HCT116 (cell line): ENCODE results near the gene ZNHIT1. TPM values are rescaled to one million over a fixed set of nuclear protein-coding genes. Genes with fewer than 3 reads are reported as not detected.

ENCODE experiments used
- ATAC-seq: fragments of 200-7000 bp; cut with Tn5 transposase; 2 replicates; pipeline ENCODE4 v1.9.1; 2020; ENCODE audit warnings: mild to moderate bottlenecking, moderate library complexity
- BruUV-seq: library from RNA; stranded (reverse); fragments of 400-500 nt; replicated peaks from 2 replicates; lab custom pipeline; 2021; lab: Mats Ljungman, UMichigan
- CTCF ChIA-PET: fragments of 300-600 bp; sonication (Branson Sonifier 250); formaldehyde crosslinking; loops from one replicate; lab custom pipeline; 2021; ENCODE audit warnings: antibody characterized with exemption; lab: Charles Lee
- POLR2A ChIA-PET: fragments of 300-600, 350-600 bp; sonication (Branson Sonifier 250); formaldehyde crosslinking; loops from one replicate; lab custom pipeline; 2021; ENCODE audit warnings: antibody characterized with exemption; lab: Charles Lee
- RAD21 ChIA-PET, 2 experiments: fragments of 300-600 bp; sonication (Branson Sonifier 250); formaldehyde crosslinking; loops; one replicate each; lab custom pipeline; 2023; ENCODE audit warnings: low total read pairs in 2 of 2; ENCODE audit not compliant: uncharacterized antibody in 2 of 2, unreplicated experiment in 2 of 2, low non-redundant PET in 1 of 2; lab: Charles Lee
- DNase-seq: peaks from one replicate; pipeline ENCODE4 v3.0.0-alpha.2; 2010; ENCODE audit warnings: low read depth, low spot score
- H2AFZ ChIP-seq: fragments of 200-600 bp; shearing (Covaris generic), sonication (generic); 2 replicates; pipeline ENCODE4 v1.6.1; 2017; ENCODE audit warnings: low read depth, mixed run types, mixed read lengths, antibody characterized with exemption, low read length; ENCODE audit not compliant: poor library complexity, severe bottlenecking
- H3K27ac ChIP-seq: 2 replicates; pipeline ENCODE4 v1.5.1; 2012; ENCODE audit warnings: low read depth, low read length
- H3K27me3 ChIP-seq: fragments of 200-600 bp; sonication (generic); 2 replicates; pipeline ENCODE4 v1.6.1; 2016; ENCODE audit warnings: mixed run types, low read length, mixed read lengths; ENCODE audit not compliant: insufficient read depth
- H3K36me3 ChIP-seq, 2 experiments: fragments of 200-500 bp in 1 of 2; fragments of 200-600 bp in 1 of 2; sonication (Bioruptor generic) in 1 of 2; sonication (generic) in 1 of 2; 2 replicates each; pipeline versions ENCODE4 v1.5.1 to v1.6.1; 2014 to 2016; ENCODE audit warnings: low read length in 2 of 2, inconsistent platforms in 1 of 2, mixed read lengths in 1 of 2, mixed run types in 1 of 2; ENCODE audit not compliant: insufficient read depth in 2 of 2, control insufficient read depth in 1 of 2
- H3K4me1 ChIP-seq, 2 experiments: fragments of 200-600 bp in 1 of 2; sonication (generic) in 1 of 2; 2 replicates each; pipeline versions ENCODE4 v1.5.1 to v1.6.1; 2012 to 2017; ENCODE audit warnings: low read length in 2 of 2, inconsistent platforms in 1 of 2, mild to moderate bottlenecking in 1 of 2, mixed read lengths in 1 of 2, mixed run types in 1 of 2, moderate library complexity in 1 of 2; ENCODE audit not compliant: insufficient read depth in 2 of 2, control insufficient read depth in 1 of 2
- H3K4me2 ChIP-seq: fragments of 200-600 bp; sonication (generic); 2 replicates; pipeline ENCODE4 v1.6.1; 2017; ENCODE audit warnings: mixed run types, low read length, mixed read lengths
- H3K4me3 ChIP-seq, 2 experiments: fragments of 200-600 bp in 1 of 2; sonication (generic) in 1 of 2; replicated peaks in 1 of 2; 2 replicates each; pipeline ENCODE4 v1.5.1; 2011 to 2016; ENCODE audit warnings: low read length in 2 of 2, control low read depth in 1 of 2, low read depth in 1 of 2, mild to moderate bottlenecking in 1 of 2, mixed read lengths in 1 of 2, mixed run types in 1 of 2
- H3K79me2 ChIP-seq: fragments of 200-600 bp; sonication (generic); 2 replicates; pipeline ENCODE4 v1.6.1; 2017; ENCODE audit warnings: mild to moderate bottlenecking, mixed run types, low read length, moderate library complexity, mixed read lengths; ENCODE audit not compliant: insufficient read depth
- H3K9ac ChIP-seq: fragments of 200-600 bp; sonication (generic); 2 replicates; pipeline ENCODE4 v1.6.1; 2016; ENCODE audit warnings: low read length, mixed read lengths
- H3K9me2 ChIP-seq: fragments of 200-600 bp; sonication (generic), shearing (Covaris generic); 2 replicates; pipeline ENCODE4 v1.6.1; 2017; ENCODE audit warnings: mixed run types, mild to moderate bottlenecking, moderate library complexity; ENCODE audit not compliant: insufficient read depth
- H3K9me3 ChIP-seq, 2 experiments: fragments of 200-500 bp in 1 of 2; fragments of 200-600 bp in 1 of 2; sonication (Bioruptor generic) in 1 of 2; sonication (generic) in 1 of 2; 2 replicates each; pipeline ENCODE4 v1.6.1; 2014 to 2017; ENCODE audit warnings: low read length in 2 of 2, mixed read lengths in 2 of 2, inconsistent platforms in 1 of 2, low read depth in 1 of 2, mild to moderate bottlenecking in 1 of 2, mixed run types in 1 of 2, moderate library complexity in 1 of 2; ENCODE audit not compliant: control insufficient read depth in 1 of 2, insufficient read depth in 1 of 2
- H4K20me1 ChIP-seq: fragments of 200-600 bp; sonication (generic), shearing (Covaris generic); 2 replicates; pipeline ENCODE4 v1.6.1; 2017; ENCODE audit warnings: mixed run types, mild to moderate bottlenecking, moderate library complexity; ENCODE audit not compliant: insufficient read depth
- CBX3 ChIP-seq: IDR thresholded peaks from 2 replicates; pipeline ENCODE4 v1.6.1; 2012; ENCODE audit warnings: low read depth
- EGR1 ChIP-seq: IDR thresholded peaks from 2 replicates; pipeline ENCODE4 v1.6.1; 2012; ENCODE audit warnings: low read depth
- ELF1 ChIP-seq: IDR thresholded peaks from 2 replicates; pipeline ENCODE4 v1.6.1; 2012; ENCODE audit warnings: low read depth, borderline replicate concordance
- EZH2 ChIP-seq: fragments of 200-600 bp; sonication (generic); IDR thresholded peaks from 2 replicates; pipeline ENCODE4 v1.6.1; 2017; ENCODE audit warnings: antibody characterized with exemption, mixed run types
- SP1 ChIP-seq: IDR thresholded peaks from 2 replicates; pipeline ENCODE4 v1.6.1; 2012; ENCODE audit warnings: low read depth
- TCF7L2 ChIP-seq: IDR thresholded peaks from 2 replicates; pipeline ENCODE4 v1.7.0; 2011; ENCODE audit warnings: borderline replicate concordance, inconsistent platforms; ENCODE audit not compliant: insufficient read depth, insufficient read length; ENCODE audit errors: extremely low read depth
- YY1 ChIP-seq: IDR thresholded peaks from 2 replicates; pipeline ENCODE4 v1.6.1; 2011; ENCODE audit warnings: low read length, low read depth, moderate library complexity, mild to moderate bottlenecking; ENCODE audit not compliant: insufficient replicate concordance; ENCODE audit errors: extremely low read depth
- ZFX ChIP-seq: fragments of 450-650 bp; IDR thresholded peaks from 2 replicates; pipeline ENCODE4 v1.6.1; 2017
- intact Hi-C: fragments of 100-400 bp; cut with micrococcal nuclease; formaldehyde crosslinking; loops from 2 replicates; pipeline ENCODE4 v1.10.0; 2022
- total RNA-seq: library from RNA; stranded (reverse); gene quantifications from one replicate; pipeline ENCODE4 v1.2.1, GENCODE V29; 2021; ENCODE audit not compliant: unreplicated experiment
- TF ChIP-seq, protein P1 (sequence below), 3 experiments: fragments of 200-600 bp in 1 of 3; sonication (generic) in 1 of 3; IDR thresholded peaks in 2 of 3; conservative IDR thresholded peaks in 1 of 3; 2 replicates each; pipeline ENCODE4 v1.5.1; 2012 to 2017; ENCODE audit warnings: low read depth in 2 of 3, low read length in 2 of 3, antibody characterized with exemption in 1 of 3, borderline replicate concordance in 1 of 3, control low read depth in 1 of 3, mild to moderate bottlenecking in 1 of 3, mixed read lengths in 1 of 3, mixed run types in 1 of 3, moderate library complexity in 1 of 3; ENCODE audit not compliant: insufficient read depth in 1 of 3
- TF ChIP-seq, protein P2 (sequence below): IDR thresholded peaks from 2 replicates; pipeline ENCODE4 v1.6.1; 2012
- TF ChIP-seq, protein P3 (sequence below): IDR thresholded peaks from 2 replicates; pipeline ENCODE4 v1.6.1; 2012; ENCODE audit warnings: low read depth

The ZNHIT1 gene
- total RNA-seq, 1 experiment from 2014 or later = 69.4 TPM

DNA sequence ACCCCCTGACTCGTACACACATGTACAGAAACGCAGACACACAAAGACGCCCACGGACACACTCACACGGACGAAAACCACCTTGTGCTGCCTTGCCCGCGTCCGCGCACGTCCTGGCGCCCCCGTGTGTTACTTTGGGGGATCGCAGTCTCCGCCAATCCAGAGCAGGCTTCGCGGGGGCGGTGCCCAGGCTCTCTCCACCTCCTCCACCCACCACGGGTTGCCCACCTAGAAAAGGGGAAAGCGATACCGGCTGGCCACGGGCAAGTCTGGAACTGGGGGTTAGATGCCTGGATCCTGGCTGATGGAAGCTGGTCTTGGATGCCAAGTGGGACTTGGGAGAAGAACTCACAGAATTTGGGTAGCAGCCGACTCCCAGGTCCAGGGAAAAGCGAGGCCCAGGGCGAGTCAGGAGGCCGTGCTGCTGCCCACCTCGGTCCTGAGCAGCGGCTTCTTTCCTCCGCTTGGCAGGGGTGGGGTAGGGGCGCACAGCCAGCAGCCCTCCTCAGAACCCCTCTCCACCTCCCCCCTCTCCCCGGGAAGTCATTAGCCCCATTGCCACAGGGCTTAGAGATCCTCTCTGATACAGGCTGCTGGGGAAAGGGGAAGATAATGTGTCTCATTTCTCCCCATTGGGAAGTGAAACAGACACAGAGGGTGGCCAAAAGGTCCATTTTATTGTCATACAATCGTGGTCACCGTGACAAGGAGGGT, 48.0 kb upstream of the ZNHIT1 start (continued):
- TF ChIP-seq, protein P1, sequence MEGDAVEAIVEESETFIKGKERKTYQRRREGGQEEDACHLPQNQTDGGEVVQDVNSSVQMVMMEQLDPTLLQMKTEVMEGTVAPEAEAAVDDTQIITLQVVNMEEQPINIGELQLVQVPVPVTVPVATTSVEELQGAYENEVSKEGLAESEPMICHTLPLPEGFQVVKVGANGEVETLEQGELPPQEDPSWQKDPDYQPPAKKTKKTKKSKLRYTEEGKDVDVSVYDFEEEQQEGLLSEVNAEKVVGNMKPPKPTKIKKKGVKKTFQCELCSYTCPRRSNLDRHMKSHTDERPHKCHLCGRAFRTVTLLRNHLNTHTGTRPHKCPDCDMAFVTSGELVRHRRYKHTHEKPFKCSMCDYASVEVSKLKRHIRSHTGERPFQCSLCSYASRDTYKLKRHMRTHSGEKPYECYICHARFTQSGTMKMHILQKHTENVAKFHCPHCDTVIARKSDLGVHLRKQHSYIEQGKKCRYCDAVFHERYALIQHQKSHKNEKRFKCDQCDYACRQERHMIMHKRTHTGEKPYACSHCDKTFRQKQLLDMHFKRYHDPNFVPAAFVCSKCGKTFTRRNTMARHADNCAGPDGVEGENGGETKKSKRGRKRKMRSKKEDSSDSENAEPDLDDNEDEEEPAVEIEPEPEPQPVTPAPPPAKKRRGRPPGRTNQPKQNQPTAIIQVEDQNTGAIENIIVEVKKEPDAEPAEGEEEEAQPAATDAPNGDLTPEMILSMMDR (IDR thresholded peaks at IDR 0.05 in 2 of 3, conservative IDR thresholded peaks at IDR 0.05 in 1 of 3; ENCODE audit: borderline replicate concordance in 1 of 3, insufficient read depth in 1 of 3, low read depth in 2 of 3, low read length in 2 of 3) = peak in 2 of 3 experiments; percentile 93 to 94; a peak in 4 of 6 replicates
- no peak for TF ChIP-seq CBX3
- TF ChIP-seq, protein P2, sequence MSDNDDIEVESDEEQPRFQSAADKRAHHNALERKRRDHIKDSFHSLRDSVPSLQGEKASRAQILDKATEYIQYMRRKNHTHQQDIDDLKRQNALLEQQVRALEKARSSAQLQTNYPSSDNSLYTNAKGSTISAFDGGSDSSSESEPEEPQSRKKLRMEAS = no peak
- TF ChIP-seq, all 23 proteins: peak for 3

DNA sequence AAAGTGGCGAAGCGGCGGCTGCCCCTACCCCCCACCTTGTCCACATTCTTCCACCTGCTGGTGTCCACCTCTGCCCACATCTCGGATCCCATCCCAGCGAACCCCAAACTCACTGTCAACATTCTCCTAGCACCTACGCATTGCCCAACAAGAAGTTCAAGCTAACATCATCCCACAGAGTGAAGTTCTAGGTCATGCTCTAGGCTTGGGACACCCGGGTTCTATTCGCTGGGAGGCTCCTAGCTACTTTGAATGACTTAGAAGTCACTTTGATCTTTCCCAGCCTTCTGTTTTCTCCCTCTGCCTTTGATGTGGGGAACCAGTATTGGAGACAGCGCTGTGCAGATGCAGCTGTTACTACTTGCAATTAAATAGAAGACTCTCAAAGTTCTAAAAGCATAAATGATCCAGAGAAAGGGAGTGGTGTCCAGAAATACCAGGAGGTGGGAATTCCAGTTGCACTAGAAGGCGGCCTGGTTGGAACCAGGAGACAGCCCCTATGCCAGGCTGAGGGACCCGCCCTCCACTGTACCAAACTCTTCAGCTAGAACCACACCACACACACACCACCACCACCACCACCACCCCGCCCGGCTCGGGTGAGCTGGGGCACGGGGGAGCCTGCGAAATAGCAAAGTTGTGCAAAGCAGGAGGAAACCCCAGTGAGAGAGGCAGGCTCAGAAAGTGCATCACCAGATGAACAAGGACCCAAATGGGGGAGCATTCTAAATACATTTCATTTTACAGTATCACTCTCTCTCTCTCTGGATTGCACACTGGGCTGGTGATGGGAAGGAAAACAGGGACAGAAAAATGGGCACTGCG, 47.1 kb upstream of the ZNHIT1 start:
- no peaks in the 10 kb centered on the region for H3K9me3 ChIP-seq
- ATAC-seq (no peak), DNase-seq (no peak)
- H3K4me3 ChIP-seq = no peak overlapping the region
- H3K27me3 ChIP-seq = no peaks in the 10 kb centered on the region
- H3K36me3 ChIP-seq = no peaks in the 10 kb centered on the region
- no peak overlapping the region for H3K27ac ChIP-seq
- TF ChIP-seq YY1 (no peak), ZFX (no peak), EZH2 (no peak), ELF1 (no peak), SP1 (no peak), EGR1 (no peak), TCF7L2 (peak; percentile 26)
- TF ChIP-seq, protein P3, sequence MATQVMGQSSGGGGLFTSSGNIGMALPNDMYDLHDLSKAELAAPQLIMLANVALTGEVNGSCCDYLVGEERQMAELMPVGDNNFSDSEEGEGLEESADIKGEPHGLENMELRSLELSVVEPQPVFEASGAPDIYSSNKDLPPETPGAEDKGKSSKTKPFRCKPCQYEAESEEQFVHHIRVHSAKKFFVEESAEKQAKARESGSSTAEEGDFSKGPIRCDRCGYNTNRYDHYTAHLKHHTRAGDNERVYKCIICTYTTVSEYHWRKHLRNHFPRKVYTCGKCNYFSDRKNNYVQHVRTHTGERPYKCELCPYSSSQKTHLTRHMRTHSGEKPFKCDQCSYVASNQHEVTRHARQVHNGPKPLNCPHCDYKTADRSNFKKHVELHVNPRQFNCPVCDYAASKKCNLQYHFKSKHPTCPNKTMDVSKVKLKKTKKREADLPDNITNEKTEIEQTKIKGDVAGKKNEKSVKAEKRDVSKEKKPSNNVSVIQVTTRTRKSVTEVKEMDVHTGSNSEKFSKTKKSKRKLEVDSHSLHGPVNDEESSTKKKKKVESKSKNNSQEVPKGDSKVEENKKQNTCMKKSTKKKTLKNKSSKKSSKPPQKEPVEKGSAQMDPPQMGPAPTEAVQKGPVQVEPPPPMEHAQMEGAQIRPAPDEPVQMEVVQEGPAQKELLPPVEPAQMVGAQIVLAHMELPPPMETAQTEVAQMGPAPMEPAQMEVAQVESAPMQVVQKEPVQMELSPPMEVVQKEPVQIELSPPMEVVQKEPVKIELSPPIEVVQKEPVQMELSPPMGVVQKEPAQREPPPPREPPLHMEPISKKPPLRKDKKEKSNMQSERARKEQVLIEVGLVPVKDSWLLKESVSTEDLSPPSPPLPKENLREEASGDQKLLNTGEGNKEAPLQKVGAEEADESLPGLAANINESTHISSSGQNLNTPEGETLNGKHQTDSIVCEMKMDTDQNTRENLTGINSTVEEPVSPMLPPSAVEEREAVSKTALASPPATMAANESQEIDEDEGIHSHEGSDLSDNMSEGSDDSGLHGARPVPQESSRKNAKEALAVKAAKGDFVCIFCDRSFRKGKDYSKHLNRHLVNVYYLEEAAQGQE = no peak
- RAD21 ChIA-PET = interaction anchor here in 1 of 2 experiments (0.6 kb wide), 1 partner anchor 9 kb away, joined by 3 read pairs; no protein-coding TSS in a partner anchor
- peaks cover 46 to 77% of the 10 kb centered on the region in 2 experiments for H3K4me1 ChIP-seq
- 0 out of 2 replicates have a peak overlapping the region, but pooled peaks have one; percentile 80 for H3K4me2 ChIP-seq
- intact Hi-C loops = no loop called here
- H4K20me1 ChIP-seq = no peaks in the 10 kb centered on the region
- POLR2A ChIA-PET = interaction anchor here (1.1 kb wide), 1 partner anchor 8 kb away, joined by 3 read pairs; no protein-coding TSS in a partner anchor
- H3K9me2 ChIP-seq = no peaks in the 10 kb centered on the region
- H3K79me2 ChIP-seq = no peaks in the 10 kb centered on the region
- TSS peak; percentile 12 for BruUV-seq
- CTCF ChIA-PET = interaction anchor here (1.0 to 1.6 kb wide), 4 partner anchors 12 to 112 kb away, joined by 3 to 12 read pairs (median 4); no protein-coding TSS in a partner anchor
- no peak overlapping the region for H2AFZ ChIP-seq
- no peak overlapping the region for H3K9ac ChIP-seq
